ENCODE results near the gene AREL1.

- TF ChIP-seq TCF12 (IDR thresholded peaks at IDR 0.05; ENCODE audit: low read depth), result no peak; the same call in 1 of the 2 replicates
- no peak for TF ChIP-seq CREB1 (IDR thresholded peaks at IDR 0.05; ENCODE audit: low read depth)
- TF ChIP-seq YY1 (IDR thresholded peaks at IDR 0.05; ENCODE audit: low read depth), result no peak
- no peak for TF ChIP-seq TAF1 (IDR thresholded peaks at IDR 0.05; ENCODE audit: low read depth)
- no peak for TF ChIP-seq CEBPB (IDR thresholded peaks at IDR 0.05)
- TF ChIP-seq, protein P1, sequence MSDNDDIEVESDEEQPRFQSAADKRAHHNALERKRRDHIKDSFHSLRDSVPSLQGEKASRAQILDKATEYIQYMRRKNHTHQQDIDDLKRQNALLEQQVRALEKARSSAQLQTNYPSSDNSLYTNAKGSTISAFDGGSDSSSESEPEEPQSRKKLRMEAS (IDR thresholded peaks at IDR 0.05), result no peak; the same call in 1 of the 2 replicates
- no peak for TF ChIP-seq EGR1 (IDR thresholded peaks at IDR 0.05)
- no peak for TF ChIP-seq REST (IDR thresholded peaks at IDR 0.05; ENCODE audit: low read depth)
- TF ChIP-seq EP300 (IDR thresholded peaks at IDR 0.05; ENCODE audit: borderline replicate concordance), result peak; percentile 41; the same call in 1 of the 2 replicates
- no peak for TF ChIP-seq ZBTB7A (IDR thresholded peaks at IDR 0.05; ENCODE audit: low read depth)
These were observed 98.1 kb downstream of the AREL1 start for GRCh38 chr14:74614508-74615495.
